Endometrial microvascular endothelial cells (primary cell): ENCODE data around the gene IGF1R. TPM values are rescaled to one million over a fixed set of nuclear protein-coding genes. Genes with fewer than 3 reads are reported as not detected.

Experiments used
- in situ Hi-C: cut with HindIII; loops from 2 replicates; pipeline ENCODE4 v1.10.0; 2017; ENCODE audit warnings: low sequenced_read_pairs, low pct_unique_long_range_greater_than_20kb; ENCODE audit errors: inconsistent ontology term
- total RNA-seq: library from RNA; depleted of rRNA; stranded (reverse); fragments of >200 nt; gene quantifications from one replicate; pipeline ENCODE4 v1.2.3, GENCODE V29; 2015; ENCODE audit errors: inconsistent ontology term

Gene IGF1R
- total RNA-seq, 1 donor from 2014 or later: 28.8 TPM

DNA sequence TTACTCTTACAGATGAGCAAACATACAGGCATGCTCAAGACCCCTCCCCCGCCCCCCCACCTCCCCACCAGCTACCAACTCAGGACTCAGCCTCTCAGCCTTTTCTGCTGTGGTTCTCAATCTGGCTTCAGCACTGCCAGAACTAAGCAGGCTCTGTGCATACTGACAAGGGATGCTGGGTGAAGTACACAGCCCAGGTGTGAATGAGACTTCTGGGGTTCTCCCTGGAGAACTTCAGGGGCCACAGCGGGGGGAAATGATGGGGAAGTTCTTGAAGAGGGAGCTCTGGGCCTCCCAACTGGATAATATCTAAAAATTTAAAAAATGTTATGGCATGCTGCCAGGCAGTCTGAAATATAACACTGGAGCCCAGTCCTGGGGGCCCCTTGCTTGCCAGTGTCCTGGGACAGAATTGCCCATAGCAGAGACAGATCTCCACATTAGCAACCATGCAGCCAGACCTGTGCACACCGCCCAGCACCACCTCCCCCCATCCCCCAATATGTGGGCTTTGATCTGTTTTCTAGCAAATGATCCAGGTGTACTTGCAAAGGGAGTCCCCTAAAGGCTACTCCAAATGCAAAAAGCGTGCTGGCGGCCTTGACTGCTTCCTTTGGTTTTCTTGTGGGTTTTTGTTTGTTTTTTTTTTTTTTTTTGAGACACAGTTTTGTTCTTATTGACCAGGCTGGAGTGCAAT, 317.9 kb downstream of the IGF1R start:
- in situ Hi-C loops: no loop called here

- in situ Hi-C loops: no loop called here
Observed at GRCh38 chr15:98967096-98967495, 318.8 kb downstream of the IGF1R start.

DNA sequence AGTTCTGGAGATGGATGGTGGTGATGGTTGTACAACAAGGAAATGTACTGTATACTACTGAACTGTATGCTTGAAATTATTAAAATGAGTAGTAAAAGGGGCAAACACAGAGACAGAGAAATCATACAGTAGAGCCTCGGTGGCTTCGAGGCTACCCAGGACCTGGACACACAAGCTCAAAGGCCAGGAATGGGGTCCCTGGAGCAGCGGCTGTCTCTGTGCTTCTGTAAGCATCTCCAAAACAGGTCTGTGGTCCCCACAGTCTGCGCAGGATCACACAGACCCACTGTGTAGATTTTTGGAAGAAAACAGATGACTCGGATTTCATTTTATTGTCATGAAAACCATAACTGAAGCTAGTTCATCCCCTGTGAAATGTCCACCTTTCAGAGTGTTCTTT, 319.6 kb downstream of the IGF1R start:
- in situ Hi-C loops: no loop called here

DNA sequence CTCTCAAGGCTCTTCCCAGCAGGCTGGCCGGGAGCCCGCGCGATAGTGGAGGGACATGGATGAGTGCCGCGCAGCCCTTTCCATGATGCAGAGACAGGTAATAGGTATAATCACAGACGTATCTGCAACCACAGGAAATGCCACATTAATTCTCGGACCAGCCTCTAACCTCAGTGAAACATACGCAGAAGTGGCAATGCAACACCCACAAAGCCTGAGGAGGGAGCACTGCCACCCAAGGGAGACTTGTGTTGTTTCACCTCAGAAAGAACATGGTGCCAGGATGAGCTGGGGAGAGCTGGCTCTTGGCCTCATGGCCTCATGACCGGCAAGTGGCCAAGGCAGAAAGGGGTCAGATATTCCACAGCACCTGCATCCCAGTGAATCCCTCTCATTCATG, 320.2 kb downstream of the IGF1R start:
- in situ Hi-C loops: no loop called here

DNA sequence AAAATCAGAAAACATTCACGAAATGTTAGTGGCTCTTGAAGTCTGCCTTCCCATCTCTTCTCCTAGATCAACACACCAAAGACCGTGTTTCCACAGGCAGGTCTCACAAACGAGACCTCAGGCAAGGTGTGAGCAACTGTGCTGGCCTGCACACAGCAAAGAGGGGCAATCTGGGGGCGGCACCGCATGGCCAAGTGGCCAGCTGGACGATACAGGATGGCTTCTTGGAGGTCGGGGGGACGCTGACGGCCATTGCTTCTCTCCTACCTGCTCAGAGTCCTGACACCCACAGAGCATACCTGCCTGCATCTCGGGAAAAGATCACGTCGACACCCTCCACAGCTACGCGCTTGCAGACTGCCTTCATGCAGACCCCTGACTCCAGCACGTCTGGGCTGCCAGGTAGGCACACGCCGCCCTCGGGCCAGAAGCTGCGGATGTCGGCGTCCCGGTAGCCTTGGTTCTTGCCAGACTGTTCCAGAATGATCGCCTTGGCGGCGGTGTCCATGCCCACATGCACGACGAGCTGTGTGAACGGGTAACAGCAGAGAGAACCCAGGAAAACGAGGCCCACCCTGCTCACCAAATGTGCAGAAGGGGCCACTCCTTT, 320.9 kb downstream of the IGF1R start:
- in situ Hi-C loops: no loop called here

DNA sequence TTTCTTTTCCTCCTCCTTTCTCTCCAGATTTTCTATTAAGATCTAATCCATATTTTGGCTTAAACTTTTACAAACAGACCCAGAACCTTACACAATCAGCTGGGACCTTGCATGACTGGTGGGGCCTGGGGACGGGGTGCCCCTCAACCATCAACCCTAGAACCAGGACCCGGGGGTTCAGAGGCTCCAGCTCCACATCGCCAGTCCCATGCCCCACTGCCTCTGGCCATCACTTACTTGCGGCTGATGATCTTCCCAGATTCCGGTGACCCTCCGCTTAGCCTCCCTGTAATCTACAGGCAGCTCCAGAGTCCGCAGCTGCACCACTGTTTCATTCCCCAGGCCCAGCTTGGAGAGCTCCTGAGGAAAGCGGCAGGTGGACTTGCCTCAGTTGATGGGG, 322.5 kb downstream of the IGF1R start:
- in situ Hi-C loops: no loop called here

- in situ Hi-C loops: no loop called here
Observed at GRCh38 chr15:98976500-98976899, 328.2 kb downstream of the IGF1R start.

GRCh38 chr15:98977441-98977840, 329.1 kb downstream of the IGF1R start:
- in situ Hi-C loops: no loop called here

GRCh38 chr15:98978153-98978552, 329.8 kb downstream of the IGF1R start:
- in situ Hi-C loops: no loop called here

- in situ Hi-C loops: no loop called here
Observed at GRCh38 chr15:98980899-98981228, 332.5 kb downstream of the IGF1R start.

GRCh38 chr15:98981851-98982722, 333.7 kb downstream of the IGF1R start:
- in situ Hi-C loops: no loop called here

DNA sequence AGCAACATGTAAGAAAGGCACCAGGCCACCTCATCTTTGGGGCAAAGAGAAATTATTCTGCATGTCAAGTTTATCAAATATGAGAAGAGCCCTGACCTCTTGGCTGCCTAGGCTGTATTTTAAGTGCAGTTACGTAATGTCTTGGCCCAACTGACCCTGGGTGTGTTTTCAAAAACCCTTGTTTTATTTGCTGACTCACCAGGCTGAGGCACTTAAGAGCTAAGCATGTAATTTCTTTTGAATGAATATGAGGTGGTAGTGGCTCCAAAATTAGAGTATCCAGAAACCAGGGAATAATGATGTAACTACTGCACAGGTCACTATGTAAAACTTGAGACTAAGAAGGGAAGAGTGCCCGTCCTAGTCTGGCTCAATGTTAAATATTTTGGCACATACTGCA, 335.0 kb downstream of the IGF1R start:
- in situ Hi-C loops: no loop called here

DNA sequence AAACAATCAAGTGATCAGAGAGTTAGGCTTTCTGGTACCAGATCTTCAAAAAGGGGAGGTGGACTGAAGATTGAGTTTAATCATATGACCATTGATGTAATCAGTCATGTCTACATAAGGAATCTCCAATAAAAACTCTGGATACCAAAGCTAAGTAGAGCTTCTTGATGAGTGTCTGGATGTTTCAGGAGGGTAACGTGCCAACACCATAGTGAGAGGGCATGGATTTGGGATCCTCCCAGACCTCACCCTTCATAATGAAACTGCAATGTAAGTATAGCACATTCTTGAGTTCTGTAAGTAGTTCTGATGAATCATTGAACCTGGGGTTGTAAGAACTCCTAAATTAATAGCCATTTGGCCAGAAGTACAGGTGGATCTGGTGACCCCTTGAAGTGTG, 337.9 kb downstream of the IGF1R start:
- in situ Hi-C loops: no loop called here

DNA sequence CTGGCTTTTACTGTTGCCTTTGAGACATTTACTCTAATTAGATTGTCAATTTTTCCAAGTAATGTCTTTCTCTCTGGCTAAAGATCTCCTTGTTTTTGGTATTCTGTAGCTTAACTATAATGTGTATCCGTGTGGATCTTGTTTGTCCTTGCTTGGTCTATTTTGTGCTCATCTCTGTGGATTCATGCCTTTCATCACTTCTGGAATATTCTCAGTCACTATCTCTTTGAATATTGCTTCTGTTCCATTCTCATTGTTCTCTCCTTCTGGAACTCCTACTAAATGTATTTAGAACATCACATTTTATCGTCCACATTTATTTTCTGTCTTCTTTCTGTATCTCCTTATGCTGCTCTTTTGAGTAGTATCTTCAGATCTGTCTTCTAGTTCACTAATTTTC, 346.6 kb downstream of the IGF1R start:
- in situ Hi-C loops: no loop called here

- in situ Hi-C loops: no loop called here
Observed at GRCh38 chr15:98996169-98996568, 347.8 kb downstream of the IGF1R start.

DNA sequence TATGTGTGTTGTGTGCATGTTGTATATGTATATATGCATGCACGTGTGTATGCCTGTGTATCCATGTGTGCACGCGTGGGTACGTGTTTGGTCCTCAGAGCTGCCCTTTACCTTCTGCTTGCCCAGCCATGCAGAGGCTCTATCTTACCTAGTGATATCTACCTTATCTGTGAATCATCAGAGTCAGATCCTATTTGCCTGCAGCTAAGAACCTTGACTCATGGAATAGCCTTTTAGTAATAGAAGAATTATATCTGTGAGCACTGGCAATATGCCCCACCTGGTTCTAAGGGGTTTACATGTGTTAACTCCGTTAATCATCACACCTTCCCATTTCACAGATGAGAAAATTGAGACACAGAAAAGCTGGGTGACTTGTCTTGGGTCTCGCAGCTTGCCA, 348.3 kb downstream of the IGF1R start:
- in situ Hi-C loops: no loop called here

GRCh38 chr15:98997312-98997711, 349.0 kb downstream of the IGF1R start:
- in situ Hi-C loops: no loop called here

DNA sequence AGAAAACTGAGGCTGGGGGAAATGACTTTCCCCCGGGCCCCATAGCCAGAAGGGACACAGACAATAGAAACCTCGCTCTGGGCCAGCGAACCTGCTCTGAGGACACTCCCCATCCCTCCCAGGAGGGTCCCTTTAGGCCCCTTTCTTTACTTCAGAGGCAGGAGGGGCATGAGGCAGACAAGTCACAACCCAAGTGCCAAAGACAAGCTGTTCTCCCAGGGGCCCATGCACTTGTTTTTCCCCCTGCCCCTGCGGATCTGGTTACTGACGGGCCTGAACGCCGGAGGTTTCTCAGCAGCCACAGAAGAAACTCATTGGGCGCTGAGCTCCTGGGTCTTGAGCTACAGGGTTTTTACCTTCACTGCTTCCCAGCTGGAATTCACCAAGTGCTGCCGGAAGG, 349.4 kb downstream of the IGF1R start:
- in situ Hi-C loops: no loop called here

DNA sequence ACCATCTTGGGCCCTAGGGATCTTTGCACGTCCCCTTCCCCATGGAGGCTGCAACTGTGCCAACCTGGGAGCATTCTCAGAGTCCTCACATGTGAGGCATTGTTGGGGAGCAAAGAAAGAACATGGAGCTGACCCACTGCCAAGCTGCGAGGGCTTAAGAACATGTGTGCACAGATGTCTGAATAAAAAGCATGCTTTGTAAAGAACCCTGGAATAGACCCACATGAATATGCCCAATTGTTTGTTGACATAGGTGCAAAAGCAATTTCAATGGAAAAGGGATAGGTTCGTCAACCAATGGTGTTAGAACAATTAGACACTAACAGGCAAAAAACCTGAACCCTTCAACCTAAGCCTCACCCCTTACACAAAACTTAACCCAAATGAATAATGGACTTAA, 349.9 kb downstream of the IGF1R start:
- in situ Hi-C loops: no loop called here

DNA sequence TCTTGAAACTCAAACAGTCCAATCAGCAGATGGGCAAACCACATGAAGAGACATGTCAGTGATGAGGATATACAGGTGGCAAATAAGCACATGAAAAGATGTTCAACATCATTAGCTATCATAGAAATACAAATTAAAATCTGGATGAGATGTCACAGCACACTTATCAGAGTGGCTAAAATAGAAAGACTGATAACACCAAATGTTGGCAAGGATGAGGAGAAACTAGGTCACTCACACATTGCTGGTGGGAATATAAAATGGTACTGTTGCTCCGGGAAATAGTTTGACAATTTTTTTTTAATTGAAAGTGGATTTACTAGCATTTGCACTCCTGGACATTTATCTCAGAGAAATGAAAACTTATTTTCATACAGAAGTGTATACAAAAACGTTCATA, 350.9 kb downstream of the IGF1R start:
- in situ Hi-C loops: no loop called here
